HG02678 (cell line): ENCODE measurements around the gene PRPF6.

Source experiments
- ATAC-seq: cut with Tn5 transposase; IDR thresholded peaks from one replicate; pipeline ENCODE4 v1.9.1; 2021; ENCODE audit warnings: mild to moderate bottlenecking, moderate library complexity; ENCODE audit not compliant: unreplicated experiment

PRPF6 gene

GRCh38 chr20:64073476-64074183 lies 92.7 kb downstream of the PRPF6 start:
- ATAC-seq, result no peak

GRCh38 chr20:64074184-64074789 lies 93.4 kb downstream of the PRPF6 start:
- no peak for ATAC-seq

- no peak for ATAC-seq
Measured at GRCh38 chr20:64074963-64075362, 94.0 kb downstream of the PRPF6 start.

- ATAC-seq, result no peak
Measured at GRCh38 chr20:64075556-64075955, 94.6 kb downstream of the PRPF6 start.

GRCh38 chr20:64076061-64076997 lies 95.4 kb downstream of the PRPF6 start:
- no peak for ATAC-seq

- ATAC-seq, result no peak
Measured at GRCh38 chr20:64077094-64077493, 96.2 kb downstream of the PRPF6 start.

GRCh38 chr20:64077541-64077875 lies 96.6 kb downstream of the PRPF6 start:
- no peak for ATAC-seq

- no peak for ATAC-seq
Measured at GRCh38 chr20:64077876-64078551, 97.1 kb downstream of the PRPF6 start.

GRCh38 chr20:64078934-64079272 lies 98.0 kb downstream of the PRPF6 start:
- ATAC-seq, result no peak

- ATAC-seq, result peak; percentile 38
Measured at GRCh38 chr20:64079273-64080012, 98.5 kb downstream of the PRPF6 start, which contains the start of gene RGS19. TSS of gene RGS19 (minus strand) at chr20:64079518. CDS start at chr20:64076886, 2,632 bp downstream.

GRCh38 chr20:64080013-64080812 lies 99.3 kb downstream of the PRPF6 start, which contains the start of gene OPRL1:
TSS of gene OPRL1 (plus strand) at chr20:64080082. CDS start at chr20:64092721, 12,639 bp downstream.
- ATAC-seq, result no peak

GRCh38 chr20:64080813-64081623 lies 100.1 kb downstream of the PRPF6 start:
- no peak for ATAC-seq

- ATAC-seq, result no peak
Measured at GRCh38 chr20:64081624-64081964, 100.7 kb downstream of the PRPF6 start.

- no peak for ATAC-seq
Measured at GRCh38 chr20:64082126-64082731, 101.3 kb downstream of the PRPF6 start.
